Natural killer cell (primary cell): ENCODE results near the gene RAD23B. TPM values are rescaled to one million over a fixed set of nuclear protein-coding genes. Genes with fewer than 3 reads are reported as not detected.
A peak's percentile ranks its signal among the peaks of the same experiment; 100 is the strongest.

Experiments
- ATAC-seq, 3 donors: fragments of 150-1000 bp in 2 of 3; fragments of 200-7000 bp in 1 of 3; cut with Tn5 transposase; 1 replicate in 1 of 3; 2 replicates in 2 of 3; pipeline ENCODE4 v1.10.0; 2021; ENCODE audit warnings: mild to moderate bottlenecking in 2 of 3, moderate library complexity in 2 of 3
- DNase-seq, 2 donors: peaks; one replicate each; pipeline versions ENCODE4 v3.0.0 to v3.0.0-alpha.2; 2013 to 2021; ENCODE audit warnings: mixed read lengths in 1 of 2
- H3K27ac ChIP-seq: one replicate; pipeline ENCODE4 v1.5.1; 2013; ENCODE audit warnings: mild to moderate bottlenecking, low read length
- H3K27me3 ChIP-seq: one replicate; pipeline ENCODE4 v1.6.1; 2013; ENCODE audit warnings: low read length; ENCODE audit not compliant: control insufficient read depth, insufficient read depth
- H3K36me3 ChIP-seq: one replicate; pipeline ENCODE4 v1.6.1; 2013; ENCODE audit warnings: low read length; ENCODE audit not compliant: control insufficient read depth, insufficient read depth
- H3K4me1 ChIP-seq: one replicate; pipeline ENCODE4 v1.6.1; 2013; ENCODE audit warnings: low read length; ENCODE audit not compliant: control insufficient read depth, insufficient read depth
- H3K4me3 ChIP-seq: one replicate; pipeline ENCODE4 v1.5.1; 2013; ENCODE audit warnings: low read length
- H3K9me3 ChIP-seq: one replicate; pipeline ENCODE4 v1.6.1; 2013; ENCODE audit warnings: low read length; ENCODE audit not compliant: control insufficient read depth, insufficient read depth
- H3K27ac Mint-ChIP-seq, 2 donors: one replicate each; pipeline ENCODE4 v1.8.0; 2022; ENCODE audit warnings: mild to moderate bottlenecking in 2 of 2, mixed read lengths in 2 of 2, moderate library complexity in 1 of 2
- H3K27me3 Mint-ChIP-seq, 2 donors: one replicate each; pipeline ENCODE4 v1.8.0; 2022; ENCODE audit warnings: low read depth in 2 of 2, mixed read lengths in 2 of 2
- H3K36me3 Mint-ChIP-seq: one replicate; pipeline ENCODE4 v1.8.0; 2022; ENCODE audit warnings: mixed read lengths
- H3K4me1 Mint-ChIP-seq, 2 donors: one replicate each; pipeline ENCODE4 v1.8.0; 2022; ENCODE audit warnings: mixed read lengths in 2 of 2
- H3K4me3 Mint-ChIP-seq: one replicate; pipeline ENCODE4 v1.8.0; 2022; ENCODE audit warnings: mild to moderate bottlenecking, moderate library complexity, mixed read lengths
- H3K9me3 Mint-ChIP-seq, 2 donors: one replicate each; pipeline ENCODE4 v1.8.0; 2022; ENCODE audit warnings: mixed read lengths in 2 of 2
- WGBS: methylation state at CpG from one replicate; pipeline ENCODE4 v1.1.7; 2013; ENCODE audit warnings: missing lambda C conversion rate; ENCODE audit not compliant: insufficient coverage; 5-methylcytosine and 5-hydroxymethylcytosine counted together
- intact Hi-C: fragments of 100-400 bp; cut with micrococcal nuclease; formaldehyde crosslinking; loops from one replicate; pipeline ENCODE4 v1.14.2; 2022
- total RNA-seq, 4 donors: library from RNA; stranded (reverse); fragments of 120-200 nt in 1 of 4; gene quantifications; one replicate each; pipeline versions ENCODE4 v1.2.3 to v1.2.4, GENCODE V29; 2013 to 2022
- TF ChIP-seq, protein P1 (sequence below): fragments of 200-600 bp; IDR thresholded peaks from one replicate; pipeline ENCODE4 v1.8.0; 2022; ENCODE audit warnings: antibody characterized with exemption

Gene RAD23B
- total RNA-seq, 3 donors from 2014 or later (not counting 1 experiment from before 2014, with no cell fraction given) = 85.6 to 101 (median 92.6) TPM

DNA sequence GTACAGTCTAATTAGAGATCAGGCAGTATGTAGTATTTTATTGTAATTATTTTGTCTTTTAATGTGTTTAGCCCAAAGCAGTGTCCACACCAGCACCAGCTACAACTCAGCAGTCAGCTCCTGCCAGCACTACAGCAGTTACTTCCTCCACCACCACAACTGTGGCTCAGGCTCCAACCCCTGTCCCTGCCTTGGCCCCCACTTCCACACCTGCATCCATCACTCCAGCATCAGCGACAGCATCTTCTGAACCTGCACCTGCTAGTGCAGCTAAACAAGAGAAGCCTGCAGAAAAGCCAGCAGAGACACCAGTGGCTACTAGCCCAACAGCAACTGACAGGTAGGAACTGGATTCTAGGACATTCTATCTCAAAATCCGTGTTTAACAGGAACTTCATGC is 23.2 kb downstream of the RAD23B start:
- Mint-ChIP-seq H3K36me3 (peaks cover 15% of the 10 kb centered on the region), H3K27ac (no peak overlapping the region), H3K27me3 (no peaks in the 10 kb centered on the region), H3K4me1 (peaks cover 35 to 46% of the 10 kb centered on the region in 2 donors), H3K9me3 (no peaks in the 10 kb centered on the region), H3K4me3 (no peak overlapping the region)
- Histone ChIP-seq H3K27me3 (no peaks in the 10 kb centered on the region), H3K4me1 (no peaks in the 10 kb centered on the region), H3K4me3 (no peak overlapping the region), H3K27ac (no peak overlapping the region), H3K36me3 (peaks cover 37% of the 10 kb centered on the region), H3K9me3 (no peaks in the 10 kb centered on the region)
- no peak for ATAC-seq
- TF ChIP-seq, protein P1, sequence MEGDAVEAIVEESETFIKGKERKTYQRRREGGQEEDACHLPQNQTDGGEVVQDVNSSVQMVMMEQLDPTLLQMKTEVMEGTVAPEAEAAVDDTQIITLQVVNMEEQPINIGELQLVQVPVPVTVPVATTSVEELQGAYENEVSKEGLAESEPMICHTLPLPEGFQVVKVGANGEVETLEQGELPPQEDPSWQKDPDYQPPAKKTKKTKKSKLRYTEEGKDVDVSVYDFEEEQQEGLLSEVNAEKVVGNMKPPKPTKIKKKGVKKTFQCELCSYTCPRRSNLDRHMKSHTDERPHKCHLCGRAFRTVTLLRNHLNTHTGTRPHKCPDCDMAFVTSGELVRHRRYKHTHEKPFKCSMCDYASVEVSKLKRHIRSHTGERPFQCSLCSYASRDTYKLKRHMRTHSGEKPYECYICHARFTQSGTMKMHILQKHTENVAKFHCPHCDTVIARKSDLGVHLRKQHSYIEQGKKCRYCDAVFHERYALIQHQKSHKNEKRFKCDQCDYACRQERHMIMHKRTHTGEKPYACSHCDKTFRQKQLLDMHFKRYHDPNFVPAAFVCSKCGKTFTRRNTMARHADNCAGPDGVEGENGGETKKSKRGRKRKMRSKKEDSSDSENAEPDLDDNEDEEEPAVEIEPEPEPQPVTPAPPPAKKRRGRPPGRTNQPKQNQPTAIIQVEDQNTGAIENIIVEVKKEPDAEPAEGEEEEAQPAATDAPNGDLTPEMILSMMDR = no peak
- WGBS = 89% methylated on average over 2 of the region's 2 CpGs
- DNase-seq = no peak
- intact Hi-C loops = no loop called here

DNA sequence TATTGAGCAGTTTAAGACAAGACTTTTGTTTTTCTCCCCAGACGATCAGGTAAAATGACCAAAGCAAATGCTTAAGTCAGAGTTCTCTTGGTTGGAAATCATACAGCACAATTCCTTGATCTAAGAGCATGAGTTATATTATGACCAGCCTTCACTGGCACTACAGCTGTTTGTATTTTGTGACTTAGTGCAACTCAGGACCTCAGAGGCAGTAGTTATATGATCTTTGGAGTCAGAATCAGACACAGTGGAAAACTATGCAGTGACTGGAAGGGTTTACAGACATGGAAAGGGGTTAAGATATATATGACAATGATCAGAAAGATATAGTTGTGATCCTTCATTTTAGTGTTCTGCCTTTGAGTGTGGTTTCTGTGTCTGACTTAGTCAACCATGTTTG is 24.3 kb downstream of the RAD23B start:
- H3K27me3 ChIP-seq = no peaks in the 10 kb centered on the region
- H3K36me3 ChIP-seq = peaks cover 43% of the 10 kb centered on the region
- WGBS = 88% methylated on average over 1 of the region's 1 CpG
- Mint-ChIP-seq H3K9me3 (no peaks in the 10 kb centered on the region), H3K4me3 (no peak overlapping the region), H3K27me3 (no peaks in the 10 kb centered on the region), H3K4me1 (peaks cover 41 to 51% of the 10 kb centered on the region in 2 donors), H3K36me3 (peaks cover 15% of the 10 kb centered on the region), H3K27ac (no peak overlapping the region)
- TF ChIP-seq, protein P1 = no peak
- DNase-seq = no peak
- no peak overlapping the region for H3K27ac ChIP-seq
- H3K4me1 ChIP-seq = no peaks in the 10 kb centered on the region
- H3K9me3 ChIP-seq = no peaks in the 10 kb centered on the region
- intact Hi-C loops = no loop called here
- ATAC-seq = no peak
- H3K4me3 ChIP-seq = no peak overlapping the region

DNA sequence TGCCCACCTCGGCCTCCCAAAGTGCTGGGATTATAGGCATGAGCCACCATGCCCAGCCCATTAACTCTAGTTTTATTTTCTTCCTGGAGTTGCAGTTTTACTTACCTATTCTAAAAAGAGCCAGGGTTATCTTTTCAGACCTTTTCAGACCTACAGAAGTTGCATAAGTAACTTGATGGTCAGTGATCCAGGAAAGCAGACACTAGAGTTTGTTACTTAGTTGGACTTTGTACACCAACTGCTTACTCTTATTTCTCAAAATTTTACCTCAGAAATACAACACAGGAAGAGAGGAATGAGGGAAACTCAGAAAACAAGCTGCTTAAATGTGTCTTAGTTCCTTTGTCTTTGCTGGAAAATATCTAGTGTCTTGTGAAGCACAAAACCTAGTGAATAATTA is 25.4 kb downstream of the RAD23B start:
- WGBS = 0% methylated on average over 1 of the region's 1 CpG
- Mint-ChIP-seq H3K4me1 (peaks cover 49 to 62% of the 10 kb centered on the region in 2 donors), H3K27ac (peak overlapping the region; percentile 85 to 90), H3K27me3 (no peaks in the 10 kb centered on the region), H3K36me3 (peaks cover 15% of the 10 kb centered on the region), H3K4me3 (peak overlapping the region; percentile 75), H3K9me3 (no peaks in the 10 kb centered on the region)
- intact Hi-C loops = no loop called here
- Histone ChIP-seq H3K27ac (no peak overlapping the region), H3K4me3 (no peak overlapping the region), H3K27me3 (no peaks in the 10 kb centered on the region), H3K9me3 (no peaks in the 10 kb centered on the region), H3K4me1 (peaks cover 6% of the 10 kb centered on the region), H3K36me3 (peaks cover 41% of the 10 kb centered on the region)
- TF ChIP-seq, protein P1 = no peak
- no peak for ATAC-seq
- no peak for DNase-seq

DNA sequence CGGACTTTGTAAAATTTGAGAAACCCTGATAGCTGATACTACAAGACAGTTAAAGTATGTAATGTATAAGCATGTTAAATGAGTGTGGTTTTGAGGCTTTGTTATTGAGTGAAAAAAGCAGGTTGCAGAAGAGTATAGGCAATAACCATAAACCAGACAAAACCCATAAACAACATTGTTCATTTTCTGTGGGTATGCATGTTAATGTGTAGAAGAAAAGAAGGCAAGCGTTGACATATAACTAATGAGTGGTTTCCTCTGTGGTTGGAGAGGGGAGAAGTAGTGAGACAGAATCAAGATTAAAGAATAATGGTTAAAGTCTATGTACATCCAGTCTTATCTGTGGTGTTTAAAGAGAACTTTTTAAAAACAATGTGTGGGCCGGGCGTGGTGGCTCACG is 26.2 kb downstream of the RAD23B start:
- Histone ChIP-seq H3K9me3 (no peaks in the 10 kb centered on the region), H3K4me1 (peaks cover 6% of the 10 kb centered on the region), H3K36me3 (peaks cover 37% of the 10 kb centered on the region), H3K27me3 (no peaks in the 10 kb centered on the region), H3K4me3 (no peak overlapping the region), H3K27ac (no peak overlapping the region)
- intact Hi-C loops = no loop called here
- peaks cover 15% of the 10 kb centered on the region for H3K36me3 Mint-ChIP-seq
- peak overlapping the region; percentile 85 to 90 for H3K27ac Mint-ChIP-seq
- no peaks in the 10 kb centered on the region for H3K9me3 Mint-ChIP-seq
- H3K4me1 Mint-ChIP-seq = peaks cover 56 to 69% of the 10 kb centered on the region in 2 donors
- DNase-seq (peak in 1 of 2 donors; percentile 60), ATAC-seq (peak; percentile 61 to 87 (median 69))
- TF ChIP-seq, protein P1 = no peak
- H3K4me3 Mint-ChIP-seq = peak overlapping the region; percentile 75
- 7% methylated on average over 5 of the region's 5 CpGs for WGBS
- H3K27me3 Mint-ChIP-seq = no peaks in the 10 kb centered on the region
